NB4 (cell line): ENCODE results near the gene DTHD1.

ENCODE experiments used
- DNase-seq: peaks from one replicate; pipeline ENCODE4 v3.0.0; 2010; ENCODE audit warnings: low read depth
- H3K4me3 ChIP-seq: one replicate; pipeline ENCODE4 v1.5.1; 2011; ENCODE audit warnings: mild to moderate bottlenecking, low read depth, low read length, moderate library complexity
- MYC ChIP-seq: IDR thresholded peaks from 2 replicates; pipeline ENCODE4 v1.6.1; 2011; ENCODE audit warnings: low read depth, low read length
- POLR2A ChIP-seq: IDR thresholded peaks from 2 replicates; pipeline ENCODE4 v1.6.1; 2011; ENCODE audit warnings: mild to moderate bottlenecking; ENCODE audit not compliant: insufficient read length; ENCODE audit errors: extremely low read depth
- TF ChIP-seq, protein P1 (sequence below): IDR thresholded peaks from one replicate; pipeline ENCODE4 v1.5.1; 2012; ENCODE audit warnings: low read depth, low read length
- TF ChIP-seq, protein P2 (sequence below): IDR thresholded peaks from 2 replicates; pipeline ENCODE4 v1.6.1; 2011; ENCODE audit warnings: low read depth, low read length

DTHD1 gene

DNA sequence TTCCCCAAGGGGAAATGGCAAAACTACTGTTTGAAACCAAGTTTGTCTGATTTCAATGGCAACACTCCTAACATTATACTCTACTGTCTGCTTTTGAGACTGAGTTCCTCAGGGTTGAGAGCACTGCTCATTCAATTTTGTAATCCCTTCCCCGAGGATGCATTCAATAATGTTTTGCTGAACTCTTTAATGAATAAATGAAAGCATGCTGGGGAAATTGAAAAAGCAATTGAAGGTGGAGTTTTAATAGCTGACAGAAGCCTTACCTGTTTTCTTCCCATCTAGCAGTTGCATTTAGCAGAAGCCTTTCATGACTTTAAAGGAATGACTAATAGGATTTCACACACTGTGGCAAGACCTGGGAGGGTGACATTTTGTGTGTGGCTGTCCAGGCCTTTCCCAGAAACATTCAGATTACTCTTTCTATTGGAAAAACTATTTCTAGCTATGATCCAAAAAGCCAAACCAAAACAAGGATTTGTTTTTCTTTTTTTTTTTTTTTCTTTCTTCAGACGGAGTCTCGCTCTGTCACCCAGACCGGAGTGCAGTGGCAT is 45.1 kb downstream of the DTHD1 start:
- TF ChIP-seq POLR2A: no peak
- TF ChIP-seq MYC: no peak
- TF ChIP-seq, protein P1, sequence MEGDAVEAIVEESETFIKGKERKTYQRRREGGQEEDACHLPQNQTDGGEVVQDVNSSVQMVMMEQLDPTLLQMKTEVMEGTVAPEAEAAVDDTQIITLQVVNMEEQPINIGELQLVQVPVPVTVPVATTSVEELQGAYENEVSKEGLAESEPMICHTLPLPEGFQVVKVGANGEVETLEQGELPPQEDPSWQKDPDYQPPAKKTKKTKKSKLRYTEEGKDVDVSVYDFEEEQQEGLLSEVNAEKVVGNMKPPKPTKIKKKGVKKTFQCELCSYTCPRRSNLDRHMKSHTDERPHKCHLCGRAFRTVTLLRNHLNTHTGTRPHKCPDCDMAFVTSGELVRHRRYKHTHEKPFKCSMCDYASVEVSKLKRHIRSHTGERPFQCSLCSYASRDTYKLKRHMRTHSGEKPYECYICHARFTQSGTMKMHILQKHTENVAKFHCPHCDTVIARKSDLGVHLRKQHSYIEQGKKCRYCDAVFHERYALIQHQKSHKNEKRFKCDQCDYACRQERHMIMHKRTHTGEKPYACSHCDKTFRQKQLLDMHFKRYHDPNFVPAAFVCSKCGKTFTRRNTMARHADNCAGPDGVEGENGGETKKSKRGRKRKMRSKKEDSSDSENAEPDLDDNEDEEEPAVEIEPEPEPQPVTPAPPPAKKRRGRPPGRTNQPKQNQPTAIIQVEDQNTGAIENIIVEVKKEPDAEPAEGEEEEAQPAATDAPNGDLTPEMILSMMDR: no peak
- TF ChIP-seq, protein P2, sequence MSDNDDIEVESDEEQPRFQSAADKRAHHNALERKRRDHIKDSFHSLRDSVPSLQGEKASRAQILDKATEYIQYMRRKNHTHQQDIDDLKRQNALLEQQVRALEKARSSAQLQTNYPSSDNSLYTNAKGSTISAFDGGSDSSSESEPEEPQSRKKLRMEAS: no peak
- no peak overlapping the region for H3K4me3 ChIP-seq
- no peak for DNase-seq

DNA sequence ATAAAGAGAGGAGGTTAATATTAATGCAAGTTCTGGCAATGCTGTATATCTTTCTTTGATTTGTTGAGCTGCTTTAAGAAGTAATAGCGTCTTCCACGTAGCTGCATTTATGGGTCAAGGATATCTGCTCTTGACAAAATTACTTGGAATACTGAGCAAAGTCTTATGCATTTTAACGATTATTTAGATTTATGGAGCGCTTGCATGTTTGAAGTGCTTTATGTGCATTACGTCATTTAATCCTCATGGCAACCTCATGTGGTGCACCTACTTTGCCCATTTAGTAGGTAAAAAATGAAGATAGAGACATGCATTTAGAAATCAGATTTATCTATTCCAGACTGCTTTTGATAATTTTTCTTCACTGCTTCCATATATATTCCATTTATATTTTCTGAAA is 46.0 kb downstream of the DTHD1 start:
- TF ChIP-seq, protein P1: no peak
- TF ChIP-seq POLR2A (no peak), MYC (no peak)
- TF ChIP-seq, protein P2: no peak
- no peak for DNase-seq

DNA sequence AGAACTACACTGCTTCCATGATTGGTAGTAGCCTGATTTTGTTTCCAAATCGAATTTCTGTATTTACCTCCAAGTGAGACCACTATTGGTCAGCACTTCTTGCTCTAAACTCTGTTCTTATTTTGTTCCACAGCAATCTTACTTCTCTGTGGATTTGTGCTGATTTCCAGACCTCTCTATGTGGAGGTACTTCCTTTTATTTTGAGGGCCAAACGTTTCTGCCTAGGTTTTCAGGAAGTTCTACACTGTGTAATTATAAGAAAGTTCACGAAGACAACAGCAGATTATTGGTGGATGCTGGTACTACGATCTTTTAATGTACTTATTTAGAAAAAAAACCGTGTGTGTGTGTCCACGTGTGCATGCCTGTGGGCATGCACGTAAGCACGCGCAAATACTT is 46.7 kb downstream of the DTHD1 start:
- no peak overlapping the region for H3K4me3 ChIP-seq
- peak; percentile 29 for DNase-seq
- TF ChIP-seq, protein P1: no peak
- TF ChIP-seq MYC (no peak), POLR2A (no peak)
- TF ChIP-seq, protein P2: no peak

More for the DNA sequence above, 46.0 kb downstream of the DTHD1 start:
- H3K4me3 ChIP-seq: no peak overlapping the region

DNA sequence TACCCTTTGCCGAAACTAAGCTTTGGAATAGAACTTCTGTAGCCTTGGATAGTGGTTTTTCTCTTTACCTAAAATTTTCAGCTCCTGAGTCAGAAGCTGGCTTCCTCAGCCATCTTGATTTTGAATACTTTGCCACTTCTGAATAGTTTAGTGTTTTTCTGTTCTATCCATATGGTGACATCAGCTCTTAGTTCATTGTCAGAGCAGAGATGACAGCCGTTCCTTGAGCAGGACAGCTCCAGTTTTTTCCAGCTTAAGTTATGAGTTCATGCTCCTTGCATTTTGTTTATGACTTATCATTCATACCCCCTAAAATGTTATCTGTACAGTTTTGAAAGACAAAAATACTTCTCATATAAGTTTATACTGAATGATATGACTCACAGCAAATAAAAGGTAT is 47.8 kb downstream of the DTHD1 start:
- TF ChIP-seq, protein P1: no peak
- TF ChIP-seq, protein P2: no peak
- TF ChIP-seq MYC: no peak
- TF ChIP-seq POLR2A: no peak
- DNase-seq: no peak
- H3K4me3 ChIP-seq: no peak overlapping the region

DNA sequence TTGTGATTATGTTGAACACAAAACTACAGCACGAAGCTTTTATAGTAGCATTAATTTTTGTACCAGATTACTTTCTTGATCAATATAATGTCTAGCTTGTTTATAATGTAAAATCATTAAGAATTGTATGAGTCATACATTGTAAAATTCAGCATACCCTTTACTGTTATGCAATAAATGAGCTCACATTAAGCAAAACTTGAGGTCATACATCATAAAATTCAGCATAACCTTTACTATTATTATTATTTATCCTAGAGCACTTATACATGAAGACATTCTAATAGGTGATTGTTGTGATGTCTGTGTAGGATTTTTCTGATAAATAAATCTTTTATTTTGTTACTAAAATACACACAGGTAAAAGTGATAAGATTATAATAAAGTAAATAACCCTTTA is 49.4 kb downstream of the DTHD1 start:
- DNase-seq: no peak
- no peak overlapping the region for H3K4me3 ChIP-seq
- no peak for TF ChIP-seq POLR2A
- TF ChIP-seq, protein P1: no peak
- TF ChIP-seq, protein P2: no peak
- no peak for TF ChIP-seq MYC
